Measurements from ENCODE around the gene CXCR4.

CXCR4 gene

DNA sequence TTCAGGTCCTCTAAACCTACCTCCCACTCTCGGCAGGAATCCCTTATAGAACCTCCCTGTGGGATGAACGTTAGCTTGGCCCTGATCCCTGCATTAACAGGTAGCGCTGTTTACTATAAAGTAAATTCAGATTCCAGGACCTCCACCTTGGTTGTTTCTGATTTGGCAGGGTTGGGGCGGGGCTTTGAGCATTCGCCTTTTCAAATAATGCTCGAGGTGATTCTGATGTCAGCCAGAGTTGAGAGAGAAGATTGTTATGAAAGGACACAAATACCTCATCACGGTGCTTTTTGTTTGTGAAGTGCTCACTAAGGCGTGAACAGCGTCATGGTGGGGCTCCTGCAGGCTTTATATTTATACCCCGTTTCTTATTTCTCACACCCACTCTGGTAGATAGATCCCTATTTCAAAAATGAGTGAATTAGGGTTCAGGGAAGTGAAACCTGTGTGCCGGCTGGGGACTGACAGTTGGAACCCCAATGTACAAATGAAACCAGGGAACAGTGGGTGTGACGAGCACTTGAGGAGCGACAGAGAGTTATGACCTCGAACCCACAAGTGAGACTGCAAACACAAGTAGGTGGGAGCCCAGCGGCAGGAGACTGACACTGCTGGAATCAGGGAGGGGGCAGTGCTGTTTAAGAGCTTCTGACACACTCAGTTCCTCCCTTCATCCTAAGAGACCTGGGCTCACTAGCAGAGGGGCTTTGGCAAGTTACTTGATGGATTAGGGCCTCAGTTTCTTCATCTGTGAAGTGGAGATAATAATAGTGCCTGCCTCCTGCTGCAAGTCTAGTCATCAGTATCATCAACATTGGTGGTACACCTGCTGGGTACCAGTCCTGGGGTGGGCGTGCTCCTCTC is 14.2 kb upstream of the CXCR4 start:
- DNase-seq (ENCODE audit: low read depth) = no peak

DNA sequence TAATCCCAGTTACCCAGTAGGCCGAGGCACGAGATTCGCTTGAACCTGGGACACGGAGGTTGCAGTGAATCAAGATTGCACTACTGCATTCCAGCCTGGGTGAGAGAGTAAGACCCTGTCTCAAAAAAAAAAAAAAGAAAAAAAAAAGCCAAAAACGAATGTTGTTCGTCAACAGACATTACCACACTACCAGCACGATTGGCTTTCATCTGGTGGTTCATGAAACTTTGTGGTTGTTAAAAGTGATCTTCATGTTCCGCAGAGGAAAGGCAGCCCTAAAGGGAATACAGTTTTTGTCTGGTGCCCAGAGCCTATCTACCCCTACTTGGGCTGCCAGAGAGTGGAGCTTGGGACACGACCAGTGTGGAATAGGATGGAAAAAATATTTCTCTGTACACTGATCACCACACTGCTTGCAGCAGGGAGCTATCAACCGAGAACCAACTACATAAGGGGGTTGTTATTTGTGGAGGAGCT is 13.6 kb upstream of the CXCR4 start:
- DNase-seq (ENCODE audit: low read depth) = no peak

DNA sequence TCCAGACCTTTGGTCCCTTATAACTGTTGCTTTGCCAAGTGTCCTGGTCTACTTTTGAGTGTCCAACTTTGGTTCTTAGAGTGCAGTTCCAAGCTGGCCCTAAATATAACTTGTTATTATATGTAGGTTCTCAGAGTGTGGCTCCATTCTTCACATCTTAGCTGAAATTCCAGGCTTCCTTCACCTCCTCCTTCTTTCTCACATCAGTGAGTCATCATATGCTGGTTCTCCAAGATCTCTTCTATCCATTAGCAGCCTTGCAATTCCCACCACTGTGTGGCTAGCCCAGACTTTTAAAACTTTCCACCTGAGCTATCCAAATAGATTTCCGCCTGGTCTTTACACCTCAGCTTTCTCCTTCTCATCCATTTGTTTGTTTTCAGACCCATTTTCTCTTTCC is 12.6 kb upstream of the CXCR4 start:
- no peak for DNase-seq (ENCODE audit: low read depth)

DNA sequence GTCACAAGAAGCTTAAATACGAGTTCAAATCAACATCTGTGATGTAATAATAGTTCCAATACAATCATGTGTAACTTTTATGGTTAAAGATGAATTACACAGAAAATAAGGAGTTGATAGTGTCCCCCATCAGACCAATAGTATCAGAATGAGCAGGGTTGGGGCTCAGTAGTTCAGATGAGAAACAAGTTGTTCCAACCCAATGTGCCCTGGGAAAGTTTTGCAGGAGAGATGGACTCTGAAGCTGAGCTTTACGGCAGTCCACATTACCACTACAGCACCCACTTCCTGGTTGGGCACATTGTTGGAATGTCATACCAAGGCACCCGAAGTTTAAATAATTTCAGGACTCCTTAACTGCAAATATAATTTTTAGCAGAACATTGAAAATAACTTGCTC is 12.1 kb upstream of the CXCR4 start:
- DNase-seq (ENCODE audit: low read depth) = no peak

DNA sequence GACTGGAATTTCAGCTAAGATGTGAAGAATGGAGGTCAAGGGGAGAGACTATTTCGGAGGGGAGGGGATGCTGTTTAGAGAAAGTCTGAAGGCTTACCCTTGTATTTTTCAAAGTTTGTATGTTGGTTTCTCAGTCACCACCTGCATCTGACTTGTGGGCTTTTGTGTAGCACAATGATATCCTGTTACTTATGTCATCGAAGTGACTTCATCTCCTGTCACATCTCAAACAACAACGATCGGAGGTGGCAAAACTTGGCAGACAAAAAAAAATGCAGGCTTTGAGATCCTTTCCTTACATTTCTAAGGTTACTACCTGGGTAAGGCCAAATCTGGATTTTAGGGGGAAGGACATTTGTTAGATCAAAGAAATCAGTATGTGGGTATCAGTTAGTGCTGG is 11.7 kb upstream of the CXCR4 start:
- DNase-seq (ENCODE audit: low read depth) = no peak

DNA sequence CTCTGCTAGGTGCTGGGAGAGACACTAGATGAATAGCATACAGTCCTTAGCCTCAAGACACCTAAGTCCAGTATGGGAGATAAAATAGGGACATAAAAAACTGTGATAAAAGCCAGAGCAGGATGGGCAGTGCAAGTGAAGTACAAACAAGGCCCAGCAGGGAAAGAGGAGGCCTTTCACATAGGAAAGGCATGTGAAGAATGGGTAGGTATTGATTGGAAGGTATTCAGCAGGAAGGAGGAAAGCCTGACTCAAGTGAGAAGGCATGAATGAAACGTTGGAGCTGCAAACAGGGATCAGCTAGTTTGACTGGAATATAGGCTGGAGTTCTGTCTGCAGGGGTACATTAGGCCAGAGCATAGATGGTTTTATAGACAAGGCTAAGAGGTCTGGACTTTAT is 11.0 kb upstream of the CXCR4 start:
- no peak for DNase-seq (ENCODE audit: low read depth)

DNA sequence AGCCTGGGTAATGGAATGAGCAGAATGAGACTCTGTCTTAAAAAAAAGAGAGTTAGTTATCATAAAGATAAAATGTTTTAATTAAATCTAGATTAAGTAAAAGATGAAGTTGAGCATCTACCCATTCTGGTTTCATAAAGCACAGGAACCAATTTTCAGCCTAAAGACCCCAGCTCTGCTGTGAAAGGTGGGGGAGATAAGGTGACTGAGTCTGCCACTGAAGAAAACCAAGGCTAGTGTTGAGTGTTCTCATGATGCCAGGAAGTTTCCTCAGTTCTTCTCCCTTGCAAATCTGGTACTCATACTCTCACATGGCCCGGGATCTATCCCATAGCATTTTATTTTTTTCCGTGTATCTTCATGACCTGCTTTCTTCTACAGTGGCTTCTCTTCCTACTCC is 10.4 kb upstream of the CXCR4 start:
- no peak for DNase-seq (ENCODE audit: low read depth)

DNA sequence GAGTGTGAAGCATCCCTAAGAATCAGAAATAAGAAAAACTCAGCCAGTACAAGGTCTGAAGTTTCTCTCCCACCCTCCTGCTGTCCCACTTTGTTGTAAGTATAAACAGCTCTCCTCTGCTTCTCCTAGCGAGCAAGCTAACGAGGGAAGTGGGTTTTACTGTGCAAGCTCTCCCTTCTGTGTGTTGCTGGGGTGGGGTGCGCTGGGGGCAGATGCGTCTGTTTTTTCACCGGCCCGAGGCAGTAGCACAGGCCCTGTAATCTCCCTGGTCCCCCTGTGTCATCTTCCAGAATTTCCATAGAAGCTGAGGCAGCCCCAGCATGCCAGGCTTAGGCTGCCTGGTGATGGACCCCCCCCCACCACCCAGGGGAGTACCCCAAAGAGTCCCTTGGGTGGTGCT is 9.4 kb upstream of the CXCR4 start:
- DNase-seq (ENCODE audit: low read depth) = no peak

DNA sequence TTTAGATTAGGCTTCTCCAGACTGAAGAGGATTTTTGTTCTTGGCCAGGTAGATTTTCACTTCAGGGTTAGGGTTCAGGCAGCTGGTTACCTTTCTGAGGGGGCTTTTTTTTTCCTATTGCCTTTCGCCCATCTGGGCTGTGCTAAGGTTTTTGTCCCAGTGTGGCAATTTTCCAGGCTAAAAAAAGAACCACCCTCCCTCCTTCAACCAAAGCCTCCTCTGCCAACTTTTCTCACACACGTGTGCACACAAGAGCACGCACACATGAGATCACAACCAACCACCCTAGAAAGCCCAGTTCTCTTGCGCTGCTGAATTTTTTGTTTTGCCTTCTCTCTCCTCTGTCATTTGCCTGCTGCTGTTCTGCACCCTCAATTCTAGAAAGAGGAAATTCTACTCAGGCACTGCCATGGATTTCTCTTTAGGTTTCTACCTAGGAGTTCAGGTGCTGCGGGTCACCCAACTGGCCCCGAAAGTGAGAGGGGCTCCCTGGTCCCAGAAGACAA is 8.5 kb upstream of the CXCR4 start:
- DNase-seq (ENCODE audit: low read depth) = no peak

DNA sequence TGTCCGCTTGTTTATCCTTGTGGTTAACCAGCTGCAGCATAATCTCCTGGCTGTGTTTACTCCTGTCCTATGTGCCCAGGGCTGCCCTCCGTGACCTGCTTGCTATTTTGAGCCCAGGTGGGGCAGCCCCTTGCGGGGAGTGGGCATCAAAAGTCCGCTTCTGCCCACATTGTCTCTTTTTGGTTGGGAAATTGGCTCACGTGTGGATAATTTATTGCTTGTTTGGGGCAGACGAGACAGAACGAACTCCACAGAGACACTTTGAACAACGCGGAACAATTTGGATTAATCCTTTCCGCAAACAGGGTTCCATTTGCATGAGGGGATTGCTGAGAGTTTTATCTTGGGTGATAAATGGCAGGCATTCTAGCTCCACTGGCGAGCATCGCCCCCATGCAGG is 8.1 kb upstream of the CXCR4 start:
- DNase-seq (ENCODE audit: low read depth) = no peak

DNA sequence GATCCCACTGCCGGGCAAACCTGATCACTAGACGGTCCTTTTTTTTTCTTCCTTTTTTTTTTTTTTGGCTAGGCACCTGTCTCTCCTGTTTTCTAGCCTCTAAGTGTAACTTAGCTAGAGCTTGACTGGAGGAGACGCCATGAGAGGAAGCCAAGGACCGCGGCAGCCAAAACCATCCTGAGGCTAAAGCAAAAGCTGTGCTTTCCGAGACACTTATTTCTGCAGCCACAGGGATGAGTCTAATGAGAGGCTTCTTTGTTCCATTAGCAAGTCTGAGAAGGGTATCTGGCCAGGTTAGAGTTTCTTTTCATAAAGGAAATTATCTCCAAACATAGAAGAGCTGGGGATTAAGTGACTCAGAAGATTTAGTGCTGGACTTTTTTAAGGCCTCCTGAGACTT is 7.3 kb upstream of the CXCR4 start:
- no peak for DNase-seq (ENCODE audit: low read depth)

DNA sequence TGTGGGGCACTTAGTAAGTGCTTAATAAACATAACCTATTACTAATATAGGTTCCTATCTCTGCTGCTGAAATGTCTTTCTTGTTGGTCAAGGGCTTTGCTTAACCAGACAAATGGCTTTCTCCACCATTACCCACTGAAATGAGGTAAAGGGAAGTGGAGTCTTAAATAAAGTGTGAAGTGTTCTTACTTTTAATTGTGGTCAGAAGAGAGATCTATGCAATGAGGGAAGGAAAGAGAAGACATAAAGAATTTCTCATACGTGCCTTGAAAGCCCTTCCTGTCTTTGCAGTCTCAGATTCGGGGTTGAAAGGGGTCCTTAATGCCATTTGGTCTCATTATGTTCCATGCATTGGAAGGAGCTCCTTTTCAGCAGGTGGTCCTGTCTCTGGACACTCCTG is 6.9 kb upstream of the CXCR4 start:
- DNase-seq (ENCODE audit: low read depth) = no peak

DNA sequence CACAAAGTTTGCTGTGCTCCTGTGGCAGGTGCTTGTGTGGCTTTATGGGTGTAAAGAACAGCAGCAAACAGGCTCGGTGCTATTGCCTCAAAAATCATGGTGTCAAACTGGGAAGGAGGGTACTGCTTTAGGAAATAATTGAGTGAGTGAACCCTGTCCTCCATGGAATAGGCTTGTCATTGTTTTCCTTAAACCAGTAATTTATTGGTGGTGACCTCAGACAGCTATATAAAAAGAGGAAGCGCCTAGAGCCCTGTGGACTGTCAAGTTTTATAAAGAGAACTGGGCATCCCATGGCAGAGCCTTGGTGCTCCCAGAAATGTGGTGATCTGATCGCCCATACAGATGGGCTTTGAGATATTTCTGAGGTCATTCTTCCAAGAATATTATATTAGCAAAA is 4.7 kb upstream of the CXCR4 start:
- no peak for DNase-seq (ENCODE audit: low read depth)

DNA sequence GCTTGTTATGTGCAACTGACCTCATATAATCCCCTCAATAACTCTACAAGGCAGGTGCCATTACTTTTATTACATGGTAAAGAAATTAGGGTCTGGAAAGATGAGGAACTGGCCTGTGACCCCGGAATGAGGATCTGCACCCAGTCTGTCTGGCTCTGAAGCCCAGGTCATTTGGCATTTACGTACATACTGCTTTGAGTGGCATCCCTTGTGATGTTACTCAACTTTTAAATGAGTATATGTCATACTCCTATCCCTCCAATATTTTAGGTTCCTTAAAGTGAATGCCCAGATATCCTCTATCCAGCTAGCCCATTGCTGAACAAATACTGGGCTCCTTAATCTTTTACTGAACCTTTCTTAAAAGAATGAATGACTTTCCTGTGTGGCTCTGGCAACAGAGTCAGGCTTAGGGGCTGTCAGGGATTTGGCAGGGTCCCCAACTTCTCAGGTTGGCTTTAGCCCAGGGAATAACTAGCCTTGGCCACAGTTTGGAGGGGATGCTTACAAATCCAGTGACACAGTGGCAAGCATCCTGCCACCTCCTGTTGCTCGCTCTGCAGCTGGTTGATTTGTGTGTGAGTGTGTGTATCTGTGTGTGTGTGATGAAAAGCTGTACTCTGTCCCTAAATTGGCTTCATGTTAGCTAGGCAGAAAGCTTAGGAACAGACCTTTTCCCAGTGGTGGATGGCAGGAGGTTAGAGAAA is 3.4 kb upstream of the CXCR4 start:
- no peak for DNase-seq (ENCODE audit: low read depth)

DNA sequence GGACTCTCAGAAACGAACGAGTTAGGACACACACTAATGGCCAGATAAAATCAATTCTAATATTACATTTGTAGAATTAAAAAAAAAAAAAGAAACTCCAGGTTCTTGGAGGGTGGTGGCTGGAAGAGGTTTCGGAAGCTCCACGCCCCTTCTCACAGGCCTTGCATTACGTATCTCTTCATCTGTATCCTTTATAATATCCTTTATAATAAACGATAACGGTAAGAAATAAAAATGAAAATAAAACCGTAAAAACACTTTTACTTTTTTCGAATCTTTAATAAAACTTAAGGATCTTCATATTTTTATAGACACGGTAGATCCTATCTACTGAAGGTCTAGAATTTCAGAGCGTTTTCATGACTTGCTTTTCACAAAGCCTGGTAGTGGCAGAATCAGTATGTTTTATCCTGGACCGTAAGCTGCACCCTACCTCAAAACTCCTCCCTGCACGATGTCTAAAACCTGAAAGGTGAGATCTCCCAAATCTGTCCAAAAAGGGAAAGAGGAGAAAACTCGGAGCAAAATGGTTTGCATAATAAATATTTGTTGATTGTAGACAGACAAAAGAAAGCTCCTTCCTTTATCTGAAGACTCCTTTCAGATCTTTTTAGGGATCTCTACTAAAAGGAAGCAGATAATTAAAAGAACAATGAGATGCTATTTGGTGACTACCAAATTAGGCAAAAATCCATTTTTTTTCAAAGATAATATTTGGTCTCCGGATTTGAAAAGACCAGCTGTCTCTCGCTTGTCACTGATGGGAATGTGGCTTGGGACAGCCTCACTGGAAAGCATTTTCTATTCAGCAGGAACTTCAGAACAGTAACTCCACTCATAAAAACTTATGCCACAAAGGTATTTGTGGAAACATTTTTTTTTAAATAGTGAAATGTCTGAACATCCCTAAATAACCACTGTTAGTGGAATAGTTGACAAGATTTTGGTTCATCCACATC is 2.0 kb upstream of the CXCR4 start:
- DNase-seq (ENCODE audit: low read depth) = no peak

DNA sequence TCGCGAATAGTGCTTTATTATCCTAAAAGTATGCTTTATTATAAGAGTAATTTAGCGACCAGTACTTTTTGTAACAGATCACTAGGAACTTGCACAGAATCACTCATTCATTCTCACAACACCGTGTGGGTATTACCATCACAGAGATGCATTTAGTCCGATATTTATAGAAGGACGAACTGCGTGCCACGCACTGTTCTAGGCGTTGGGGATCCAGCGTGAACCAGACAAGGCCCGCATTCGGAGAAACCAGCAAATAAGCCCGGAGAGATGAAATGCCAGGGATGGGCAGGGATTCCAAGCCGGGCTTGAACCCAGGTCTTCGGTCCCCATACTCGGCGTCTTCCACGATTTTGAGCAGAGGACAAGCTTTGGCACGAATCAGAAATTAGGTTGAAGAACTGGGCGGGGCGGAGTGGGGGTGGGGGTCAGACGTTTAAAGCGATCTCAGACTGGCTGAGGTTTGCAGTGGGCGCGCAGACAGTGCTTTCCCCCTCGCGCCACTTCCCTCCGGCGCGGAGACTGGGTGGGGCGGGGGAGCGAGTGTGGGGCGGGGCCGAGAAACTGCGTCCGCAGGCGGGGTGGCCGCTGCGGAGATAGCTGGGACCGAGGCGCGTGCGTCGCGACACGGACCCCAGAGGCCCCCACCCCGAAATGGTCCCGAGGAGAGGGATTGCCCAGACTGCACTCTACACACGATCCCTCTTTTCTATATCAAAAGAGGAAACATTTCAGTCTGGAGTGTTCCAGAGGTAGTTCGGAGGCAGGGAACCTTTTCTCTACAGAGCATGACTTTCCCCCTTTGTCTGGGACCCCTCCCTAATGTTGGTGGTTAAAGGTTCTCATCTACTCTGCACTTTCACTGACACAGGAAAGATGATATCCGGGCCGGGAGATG is 1.1 kb upstream of the CXCR4 start:
- no peak for DNase-seq (ENCODE audit: low read depth)

DNA sequence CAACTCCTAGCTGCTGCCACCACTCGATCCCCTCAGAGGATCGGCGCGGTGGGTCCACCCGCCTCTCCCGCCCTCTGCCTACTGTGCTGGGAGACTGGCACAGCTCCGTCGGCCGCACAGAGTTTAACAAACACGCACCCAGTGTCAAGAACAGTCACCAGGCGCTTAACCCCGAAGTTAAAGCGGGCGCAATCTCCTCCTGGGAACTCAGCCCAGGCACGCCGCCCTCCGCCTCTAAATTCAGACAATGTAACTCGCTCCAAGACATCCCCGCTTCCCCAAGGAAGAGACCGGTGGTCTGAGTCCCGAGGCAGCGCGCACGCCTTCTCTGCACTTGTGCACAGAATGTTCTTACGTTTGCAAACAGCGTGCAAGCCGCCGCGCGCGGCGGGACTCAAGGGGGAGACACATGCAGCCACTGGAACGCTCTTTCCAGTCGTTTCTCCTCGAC is 533 bp downstream of the CXCR4 start:
- no peak for DNase-seq (ENCODE audit: low read depth)

DNA sequence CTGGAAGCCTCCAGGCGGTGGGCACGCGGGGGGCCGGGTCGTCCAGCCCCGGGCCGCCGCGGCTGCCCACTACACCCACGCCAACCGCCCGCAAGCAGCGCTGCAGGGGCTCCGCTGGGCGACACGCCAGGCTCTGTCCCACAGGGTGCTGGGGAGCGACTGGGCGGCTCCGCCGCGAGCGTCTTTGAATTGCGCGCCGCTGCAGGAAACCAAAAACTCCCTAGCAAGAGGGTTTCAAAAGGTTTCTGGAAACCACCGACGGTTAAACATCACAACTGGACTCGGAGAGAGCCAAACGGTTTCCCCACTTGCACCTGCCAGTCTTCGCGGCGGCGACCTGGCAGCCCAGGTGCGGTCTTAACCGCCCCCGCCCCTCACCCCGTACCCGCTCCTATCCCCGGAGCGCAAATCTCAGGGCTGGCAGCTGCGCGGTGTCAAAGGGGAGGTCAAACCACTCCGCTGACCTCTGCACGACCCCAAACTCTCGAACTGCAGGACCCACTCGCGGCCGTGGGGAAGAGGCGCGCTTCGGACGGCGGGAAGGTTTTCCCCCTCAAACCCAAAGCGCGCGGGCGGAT is 1.0 kb downstream of the CXCR4 start:
- no peak for DNase-seq (ENCODE audit: low read depth)

DNA sequence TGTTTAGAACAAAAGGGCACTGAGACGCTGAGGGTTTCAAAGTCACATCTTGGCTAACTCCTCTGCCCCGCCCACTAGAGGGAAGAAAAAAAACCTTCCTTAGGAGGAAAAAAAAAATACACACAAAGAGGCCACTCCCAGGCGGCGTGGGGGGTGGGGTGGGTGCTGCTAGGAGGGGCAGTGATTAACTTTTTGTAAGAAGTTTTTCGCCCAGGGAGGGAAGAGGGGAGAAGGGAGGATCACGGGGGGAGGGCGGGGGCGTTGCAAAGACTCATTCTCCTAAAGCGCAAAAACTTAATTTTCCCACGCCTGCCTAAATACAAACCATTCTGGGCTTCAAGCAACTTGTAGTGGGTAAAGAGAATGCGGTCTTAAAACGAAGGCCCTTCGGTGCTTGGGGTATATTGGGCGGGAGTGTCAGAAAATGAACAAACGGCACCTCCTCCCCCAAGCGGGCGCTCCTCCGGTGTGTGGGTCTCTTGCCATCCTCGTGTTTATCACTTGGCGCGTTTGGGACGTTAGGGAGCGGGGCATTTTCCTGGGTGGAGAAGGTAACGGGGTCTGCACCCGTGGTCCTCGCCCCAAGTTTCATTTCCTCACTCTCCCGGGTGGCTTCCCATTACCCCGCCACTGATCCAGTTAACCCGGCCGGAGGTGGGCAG is 1.7 kb downstream of the CXCR4 start:
- no peak for DNase-seq (ENCODE audit: low read depth)

DNA sequence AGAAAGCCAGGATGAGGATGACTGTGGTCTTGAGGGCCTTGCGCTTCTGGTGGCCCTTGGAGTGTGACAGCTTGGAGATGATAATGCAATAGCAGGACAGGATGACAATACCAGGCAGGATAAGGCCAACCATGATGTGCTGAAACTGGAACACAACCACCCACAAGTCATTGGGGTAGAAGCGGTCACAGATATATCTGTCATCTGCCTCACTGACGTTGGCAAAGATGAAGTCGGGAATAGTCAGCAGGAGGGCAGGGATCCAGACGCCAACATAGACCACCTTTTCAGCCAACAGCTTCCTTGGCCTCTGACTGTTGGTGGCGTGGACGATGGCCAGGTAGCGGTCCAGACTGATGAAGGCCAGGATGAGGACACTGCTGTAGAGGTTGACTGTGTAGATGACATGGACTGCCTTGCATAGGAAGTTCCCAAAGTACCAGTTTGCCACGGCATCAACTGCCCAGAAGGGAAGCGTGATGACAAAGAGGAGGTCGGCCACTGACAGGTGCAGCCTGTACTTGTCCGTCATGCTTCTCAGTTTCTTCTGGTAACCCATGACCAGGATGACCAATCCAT is 2.7 kb downstream of the CXCR4 start:
- no peak for DNase-seq (ENCODE audit: low read depth)

Data from HS-27A (cell line).